K562 (cell line): Measurements from ENCODE around the gene SHFL. TPM values are rescaled to one million over a fixed set of nuclear protein-coding genes. Genes with fewer than 3 reads are reported as not detected.

Experiments used
- BCOR ChIP-seq: fragments of 450-650 bp; IDR thresholded peaks from 2 replicates; pipeline ENCODE4 v1.6.1; 2016
- E2F3 ChIP-seq: fragments of 250-450 bp; sonication (Bioruptor Pico); IDR thresholded peaks from 2 replicates; pipeline ENCODE4 v1.4.0; 2020; ENCODE audit warnings: mild to moderate bottlenecking
- HEY1 ChIP-seq: fragments of 250-450 bp; sonication (Bioruptor Pico); IDR thresholded peaks from 2 replicates; pipeline ENCODE4 v1.5.0; 2020; ENCODE audit warnings: mild to moderate bottlenecking, moderate library complexity, borderline replicate concordance
- JUNB ChIP-seq: fragments of 450-650 bp; formaldehyde crosslinking; conservative IDR thresholded peaks from 2 replicates; pipeline ENCODE4 v1.4.0; 2020; ENCODE audit warnings: mild to moderate bottlenecking
- KAT2B ChIP-seq: IDR thresholded peaks from one replicate; pipeline ENCODE4 v1.6.1; 2012; ENCODE audit warnings: low read depth, mild to moderate bottlenecking, control low read depth, inconsistent platforms, low read length, moderate library complexity
- MAFF ChIP-seq: IDR thresholded peaks from 2 replicates; pipeline ENCODE4 v1.6.1; 2012; ENCODE audit warnings: low read length, improper control_type of control experiment
- MEIS2 ChIP-seq: fragments of 450-650 bp; IDR thresholded peaks from 2 replicates; pipeline ENCODE4 v1.6.1; 2014; ENCODE audit warnings: mild to moderate bottlenecking; ENCODE audit not compliant: partially characterized antibody
- MYC ChIP-seq, 2 experiments: fragments of 250-450 bp in 1 of 2; sonication (Bioruptor Pico) in 1 of 2; IDR thresholded peaks; 2 replicates each; pipeline versions ENCODE4 v1.5.1 to v1.6.1; 2012 to 2021; ENCODE audit warnings: low read depth in 2 of 2, borderline replicate concordance in 1 of 2, improper control_type of control experiment in 1 of 2, low read length in 1 of 2, mild to moderate bottlenecking in 1 of 2, moderate library complexity in 1 of 2
- NCOA4 ChIP-seq: fragments of 450-650 bp; IDR thresholded peaks from 2 replicates; pipeline ENCODE4 v1.6.1; 2018; ENCODE audit warnings: mild to moderate bottlenecking; ENCODE audit not compliant: partially characterized antibody
- NFYB ChIP-seq: IDR thresholded peaks from 2 replicates; pipeline ENCODE4 v1.6.1; 2011; ENCODE audit warnings: mild to moderate bottlenecking, moderate library complexity; ENCODE audit not compliant: insufficient read length; ENCODE audit errors: extremely low read depth
- NR2C2 ChIP-seq, 2 experiments: fragments of 200-800 bp in 1 of 2; sonication (Bioruptor generic) in 1 of 2; sonication (generic) in 1 of 2; formaldehyde crosslinking in 1 of 2; IDR thresholded peaks; 2 replicates each; pipeline versions ENCODE4 v1.6.1 to v1.8.0; 2016 to 2022; ENCODE audit warnings: mild to moderate bottlenecking in 1 of 2, missing compliant biosample characterization in 1 of 2, missing genetic modification characterization in 1 of 2, missing genetic modification reagents in 1 of 2
- SMAD3 ChIP-seq: fragments of 450-650 bp; formaldehyde crosslinking; conservative IDR thresholded peaks from 2 replicates; pipeline ENCODE4 v1.4.0; 2020; ENCODE audit warnings: mild to moderate bottlenecking
- SMARCA5 ChIP-seq: fragments of 450-650 bp; IDR thresholded peaks from 2 replicates; pipeline ENCODE4 v1.6.1; 2016
- TCF3 ChIP-seq: sonication (generic); formaldehyde crosslinking; IDR thresholded peaks from 2 replicates; pipeline ENCODE4 v1.4.0; 2020; ENCODE audit warnings: mild to moderate bottlenecking, missing genetic modification reagents
- TCF7L2 ChIP-seq: fragments of 150-350 bp; IDR thresholded peaks from 2 replicates; pipeline ENCODE4 v1.6.1; 2016; ENCODE audit warnings: low read depth, mild to moderate bottlenecking, low read length, moderate library complexity
- TEAD1 ChIP-seq, 2 experiments: fragments of 450-650 bp in 1 of 2; sonication (generic) in 1 of 2; formaldehyde crosslinking; IDR thresholded peaks; 2 replicates each; pipeline versions ENCODE4 v1.4.0 to v1.8.0; 2020 to 2022; ENCODE audit warnings: mild to moderate bottlenecking in 2 of 2, missing genetic modification reagents in 1 of 2
- XRCC3 ChIP-seq: fragments of 450-650 bp; IDR thresholded peaks from 2 replicates; pipeline ENCODE4 v1.6.1; 2017; ENCODE audit warnings: mild to moderate bottlenecking, moderate library complexity
- YBX1 ChIP-seq: fragments of 450-650 bp; IDR thresholded peaks from 2 replicates; pipeline ENCODE4 v1.7.1; 2016; ENCODE audit warnings: mild to moderate bottlenecking
- ZFP1 ChIP-seq: fragments of 450-650 bp; formaldehyde crosslinking; IDR thresholded peaks from 2 replicates; pipeline ENCODE4 v1.4.0; 2020; ENCODE audit warnings: mild to moderate bottlenecking, mixed read lengths
- ZNF224 ChIP-seq: sonication (generic); formaldehyde crosslinking; IDR thresholded peaks from 2 replicates; pipeline ENCODE4 v1.8.0; 2022; ENCODE audit warnings: mild to moderate bottlenecking, missing genetic modification reagents
- ZNF551 ChIP-seq: fragments of 250-450 bp; sonication (Bioruptor Pico); IDR thresholded peaks from 2 replicates; pipeline ENCODE4 v1.5.0; 2021; ENCODE audit warnings: mild to moderate bottlenecking, moderate library complexity
- ZNF57 ChIP-seq: fragments of 450-650 bp; formaldehyde crosslinking; IDR thresholded peaks from 2 replicates; pipeline ENCODE4 v1.4.0; 2020; ENCODE audit warnings: mild to moderate bottlenecking, moderate library complexity
- ZNF584 ChIP-seq: fragments of 200-800 bp; sonication (Bioruptor generic); IDR thresholded peaks from 2 replicates; pipeline ENCODE4 v1.6.1; 2016; ENCODE audit warnings: low read depth, mild to moderate bottlenecking, missing genetic modification characterization, missing compliant biosample characterization
- polyA plus RNA-seq, 8 experiments: library from polyadenylated mRNA; depleted of rRNA in 4 of 8; stranded (reverse) in 5 of 8; unstranded in 3 of 8; fragments of >200 nt; fragmentation: Nextera tagmentation in 2 of 8; fragmentation: Illumina TruSeq in 1 of 8; extraction: Ambion mirVana in 2 of 8; extraction: Trizol in 1 of 8; gene quantifications; 2 replicates each; pipeline versions ENCODE4 v1.2.1 to v1.2.3, GENCODE V29; 2011 to 2014; ENCODE audit warnings: inconsistent platforms in 1 of 8, missing spikeins in 1 of 8
- total RNA-seq, 7 experiments: library from RNA; depleted of rRNA in 6 of 7; stranded (reverse); fragments of >200 nt in 6 of 7; fragmentation: Illumina TruSeq in 2 of 7; extraction: Trizol in 2 of 7; gene quantifications; 2 replicates each; pipeline versions ENCODE4 v1.2.1 to v1.2.3, GENCODE V29; 2011 to 2021; ENCODE audit warnings: low replicate concordance in 1 of 7
- TF ChIP-seq, protein P1 (sequence below): fragments of 250-450 bp; sonication (Bioruptor Pico); IDR thresholded peaks from 2 replicates; pipeline ENCODE4 v1.8.0; 2022; ENCODE audit warnings: inconsistent platforms
- TF ChIP-seq, protein P2 (sequence below): fragments of 250-450 bp; sonication (Bioruptor Pico); IDR thresholded peaks from 2 replicates; pipeline ENCODE4 v1.4.0; 2020; ENCODE audit warnings: mild to moderate bottlenecking, moderate library complexity

Gene SHFL
- total and polyA plus RNA-seq, 9 of the 15 experiments (the other 6 are each of a cell fraction or from before 2014, with no cell fraction given), result 1.5 to 25.7 (median 13.0) TPM

GRCh38 chr19:10104665-10105508, 18.8 kb downstream of the SHFL start (continued):
- TF ChIP-seq, protein P1, sequence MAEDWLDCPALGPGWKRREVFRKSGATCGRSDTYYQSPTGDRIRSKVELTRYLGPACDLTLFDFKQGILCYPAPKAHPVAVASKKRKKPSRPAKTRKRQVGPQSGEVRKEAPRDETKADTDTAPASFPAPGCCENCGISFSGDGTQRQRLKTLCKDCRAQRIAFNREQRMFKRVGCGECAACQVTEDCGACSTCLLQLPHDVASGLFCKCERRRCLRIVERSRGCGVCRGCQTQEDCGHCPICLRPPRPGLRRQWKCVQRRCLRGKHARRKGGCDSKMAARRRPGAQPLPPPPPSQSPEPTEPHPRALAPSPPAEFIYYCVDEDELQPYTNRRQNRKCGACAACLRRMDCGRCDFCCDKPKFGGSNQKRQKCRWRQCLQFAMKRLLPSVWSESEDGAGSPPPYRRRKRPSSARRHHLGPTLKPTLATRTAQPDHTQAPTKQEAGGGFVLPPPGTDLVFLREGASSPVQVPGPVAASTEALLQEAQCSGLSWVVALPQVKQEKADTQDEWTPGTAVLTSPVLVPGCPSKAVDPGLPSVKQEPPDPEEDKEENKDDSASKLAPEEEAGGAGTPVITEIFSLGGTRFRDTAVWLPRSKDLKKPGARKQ (CRISPR knock-in tag), result no peak
- no peak for TF ChIP-seq ZNF57 (CRISPR knock-in tag)
- TF ChIP-seq NCOA4, result no peak
- TF ChIP-seq E2F3 (CRISPR knock-in tag), result no peak
- TF ChIP-seq SMARCA5, result no peak
- TF ChIP-seq NR2C2 (CRISPR knock-in tag; IDR thresholded peaks at IDR 0.05), result no peak
- TF ChIP-seq NR2C2 (tag; IDR thresholded peaks at IDR 0.05), result peak; percentile 39; the same call in 1 of the 2 replicates
- TF ChIP-seq MYC (IDR thresholded peaks at IDR 0.05; ENCODE audit: low read depth, low read length), result no peak
- TF ChIP-seq MYC (CRISPR knock-in tag; IDR thresholded peaks at IDR 0.05; ENCODE audit: borderline replicate concordance, low read depth), result no peak
- peak; percentile 49 for TF ChIP-seq TCF3 (CRISPR knock-in tag)
- TF ChIP-seq ZNF584 (CRISPR knock-in tag), result no peak
- TF ChIP-seq KAT2B, result no peak
- peak; percentile 6 for TF ChIP-seq MEIS2
- TF ChIP-seq ZNF551 (CRISPR knock-in tag), result no peak
- TF ChIP-seq TEAD1 (CRISPR knock-in tag; IDR thresholded peaks at IDR 0.05), result no peak
- TF ChIP-seq YBX1, result no peak
- no peak for TF ChIP-seq SMAD3 (CRISPR knock-in tag)
- no peak for TF ChIP-seq BCOR
- no peak for TF ChIP-seq ZFP1 (CRISPR knock-in tag)
- TF ChIP-seq, protein P2, sequence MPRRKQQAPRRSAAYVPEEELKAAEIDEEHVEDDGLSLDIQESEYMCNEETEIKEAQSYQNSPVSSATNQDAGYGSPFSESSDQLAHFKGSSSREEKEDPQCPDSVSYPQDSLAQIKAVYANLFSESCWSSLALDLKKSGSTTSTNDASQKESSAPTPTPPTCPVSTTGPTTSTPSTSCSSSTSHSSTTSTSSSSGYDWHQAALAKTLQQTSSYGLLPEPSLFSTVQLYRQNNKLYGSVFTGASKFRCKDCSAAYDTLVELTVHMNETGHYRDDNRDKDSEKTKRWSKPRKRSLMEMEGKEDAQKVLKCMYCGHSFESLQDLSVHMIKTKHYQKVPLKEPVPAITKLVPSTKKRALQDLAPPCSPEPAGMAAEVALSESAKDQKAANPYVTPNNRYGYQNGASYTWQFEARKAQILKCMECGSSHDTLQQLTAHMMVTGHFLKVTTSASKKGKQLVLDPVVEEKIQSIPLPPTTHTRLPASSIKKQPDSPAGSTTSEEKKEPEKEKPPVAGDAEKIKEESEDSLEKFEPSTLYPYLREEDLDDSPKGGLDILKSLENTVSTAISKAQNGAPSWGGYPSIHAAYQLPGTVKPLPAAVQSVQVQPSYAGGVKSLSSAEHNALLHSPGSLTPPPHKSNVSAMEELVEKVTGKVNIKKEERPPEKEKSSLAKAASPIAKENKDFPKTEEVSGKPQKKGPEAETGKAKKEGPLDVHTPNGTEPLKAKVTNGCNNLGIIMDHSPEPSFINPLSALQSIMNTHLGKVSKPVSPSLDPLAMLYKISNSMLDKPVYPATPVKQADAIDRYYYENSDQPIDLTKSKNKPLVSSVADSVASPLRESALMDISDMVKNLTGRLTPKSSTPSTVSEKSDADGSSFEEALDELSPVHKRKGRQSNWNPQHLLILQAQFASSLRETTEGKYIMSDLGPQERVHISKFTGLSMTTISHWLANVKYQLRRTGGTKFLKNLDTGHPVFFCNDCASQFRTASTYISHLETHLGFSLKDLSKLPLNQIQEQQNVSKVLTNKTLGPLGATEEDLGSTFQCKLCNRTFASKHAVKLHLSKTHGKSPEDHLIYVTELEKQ (CRISPR knock-in tag), result no peak
- no peak for TF ChIP-seq NFYB
- TF ChIP-seq XRCC3, result no peak
- TF ChIP-seq TCF7L2, result no peak
- no peak for TF ChIP-seq MAFF
- no peak for TF ChIP-seq JUNB (CRISPR knock-in tag)
- no peak for TF ChIP-seq HEY1 (CRISPR knock-in tag)
- TF ChIP-seq ZNF224 (CRISPR knock-in tag), result no peak
